ENCODE data around the gene PIP4K2A. TPM values are rescaled to one million over a fixed set of nuclear protein-coding genes. Genes with fewer than 3 reads are reported as not detected.

PIP4K2A gene
- total and polyA plus RNA-seq, 2 experiments from 2014 or later = 39.9 to 40.1 TPM

- no peaks in the 10 kb centered on the region for H3K9me2 ChIP-seq (ENCODE audit: insufficient read depth)
- no peak for DNase-seq (ENCODE audit: low spot score)
- no peaks in the 10 kb centered on the region for H3F3A ChIP-seq (replicated peaks; ENCODE audit: low read depth)
- H3K4me3 ChIP-seq = no peak overlapping the region
- H3K79me2 ChIP-seq (replicated peaks; ENCODE audit: insufficient read depth) = no peaks in the 10 kb centered on the region
- Mint-ChIP-seq H3K4me3 (no peak overlapping the region), H3K27me3 (ENCODE audit: insufficient read depth, low read depth, poor library complexity) (peaks cover 5% of the 10 kb centered on the region), H3K4me1 (peaks cover 22% of the 10 kb centered on the region), H3K27ac (no peak overlapping the region), H3K36me3 (ENCODE audit: low read depth) (peaks cover 8% of the 10 kb centered on the region; the same call in 2 of the 3 replicates), H3K9me3 (no peaks in the 10 kb centered on the region)
- H2AFZ ChIP-seq = no peak overlapping the region
- ATAC-seq = no peak
- H3K27me3 ChIP-seq (ENCODE audit: insufficient read depth) = no peaks in the 10 kb centered on the region
- peaks cover 2% of the 10 kb centered on the region; the same call in 1 of the 2 replicates for H4K20me1 ChIP-seq (replicated peaks; ENCODE audit: insufficient read depth)
- H3K4me2 ChIP-seq = no peak overlapping the region
- H3K36me3 ChIP-seq (ENCODE audit: insufficient read depth) = no peaks in the 10 kb centered on the region
- TF ChIP-seq EZH2phosphoT487 (IDR thresholded peaks at IDR 0.05; ENCODE audit: unreplicated experiment) (no peak), REST (IDR thresholded peaks at IDR 0.05; ENCODE audit: unreplicated experiment) (no peak), NANOG (IDR thresholded peaks at IDR 0.05; ENCODE audit: borderline replicate concordance) (no peak)
- no peak overlapping the region for H3K27ac ChIP-seq (ENCODE audit: low read depth)
- peaks cover 16% of the 10 kb centered on the region for H3K4me1 ChIP-seq (ENCODE audit: insufficient read depth)
Measured at GRCh38 chr10:22553452-22553995, 160.9 kb downstream of the PIP4K2A start.

GRCh38 chr10:22552888-22553378, 161.4 kb downstream of the PIP4K2A start:
- no peak for ATAC-seq
- no peak overlapping the region for H3K4me3 ChIP-seq
- H3K36me3 ChIP-seq (ENCODE audit: insufficient read depth) = no peaks in the 10 kb centered on the region
- H3K4me1 ChIP-seq (ENCODE audit: insufficient read depth) = peaks cover 16% of the 10 kb centered on the region
- no peak overlapping the region for H3K27ac ChIP-seq (ENCODE audit: low read depth)
- peaks cover 4% of the 10 kb centered on the region; the same call in 1 of the 2 replicates for H4K20me1 ChIP-seq (replicated peaks; ENCODE audit: insufficient read depth)
- H2AFZ ChIP-seq = no peak overlapping the region
- H3K79me2 ChIP-seq (replicated peaks; ENCODE audit: insufficient read depth) = no peaks in the 10 kb centered on the region
- Mint-ChIP-seq H3K9me3 (no peaks in the 10 kb centered on the region), H3K4me3 (no peak overlapping the region), H3K27me3 (ENCODE audit: insufficient read depth, low read depth, poor library complexity) (peaks cover 5% of the 10 kb centered on the region), H3K4me1 (peaks cover 22% of the 10 kb centered on the region), H3K36me3 (ENCODE audit: low read depth) (peaks cover 8% of the 10 kb centered on the region), H3K27ac (no peak overlapping the region)
- no peak for DNase-seq (ENCODE audit: low spot score)
- H3K4me2 ChIP-seq = no peak overlapping the region
- H3K27me3 ChIP-seq (ENCODE audit: insufficient read depth) = no peaks in the 10 kb centered on the region
- no peaks in the 10 kb centered on the region for H3F3A ChIP-seq (replicated peaks; ENCODE audit: low read depth)
- H3K9me2 ChIP-seq (ENCODE audit: insufficient read depth) = no peaks in the 10 kb centered on the region
- TF ChIP-seq NANOG (IDR thresholded peaks at IDR 0.05; ENCODE audit: borderline replicate concordance) (no peak), ZNF114 (CRISPR knock-in tag; IDR thresholded peaks at IDR 0.05) (no peak), CTCF (conservative IDR thresholded peaks at IDR 0.05; ENCODE audit: low read depth in 2 of 2) (no peak), ETS1 (IDR thresholded peaks at IDR 0.05) (no peak), ZNF331 (CRISPR knock-in tag; IDR thresholded peaks at IDR 0.05; ENCODE audit: low read depth) (no peak), CREB1 (CRISPR knock-in tag; IDR thresholded peaks at IDR 0.05; ENCODE audit: low read depth) (no peak), JUNB (IDR thresholded peaks at IDR 0.05; ENCODE audit: unreplicated experiment) (no peak), EZH2phosphoT487 (IDR thresholded peaks at IDR 0.05; ENCODE audit: unreplicated experiment) (no peak)
